Activated naive CD4-positive, alpha-beta T cell treated with anti-CD3 and anti-CD28 coated beads, Interleukin-2, amount 50 U/mL, for 16 hours (primary cell): Measurements from ENCODE around the gene GRIA1.

ENCODE experiments used
- DNase-seq: peaks from one replicate; pipeline ENCODE4 v3.0.0-alpha.2; 2020

The GRIA1 gene

DNA sequence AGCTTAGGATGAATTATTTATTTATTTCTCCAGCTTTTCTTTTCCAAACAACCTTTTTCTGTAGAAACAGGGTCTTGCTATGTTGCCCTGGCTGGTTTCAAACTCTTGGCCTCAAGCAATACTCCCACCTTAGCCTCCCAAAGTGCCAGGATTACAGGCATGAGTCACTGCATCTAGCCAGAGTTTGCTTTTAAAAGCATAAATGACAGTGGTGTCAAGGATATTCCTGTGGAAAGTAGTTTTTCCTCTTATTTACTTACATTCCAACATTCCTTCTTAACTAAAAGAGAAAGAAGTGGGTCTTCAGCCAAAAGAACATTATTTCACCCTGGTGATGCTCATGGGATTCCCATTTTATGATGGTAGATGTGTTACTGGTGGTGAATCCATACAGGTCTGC is 62.4 kb downstream of the GRIA1 start:
- no peak for DNase-seq

DNA sequence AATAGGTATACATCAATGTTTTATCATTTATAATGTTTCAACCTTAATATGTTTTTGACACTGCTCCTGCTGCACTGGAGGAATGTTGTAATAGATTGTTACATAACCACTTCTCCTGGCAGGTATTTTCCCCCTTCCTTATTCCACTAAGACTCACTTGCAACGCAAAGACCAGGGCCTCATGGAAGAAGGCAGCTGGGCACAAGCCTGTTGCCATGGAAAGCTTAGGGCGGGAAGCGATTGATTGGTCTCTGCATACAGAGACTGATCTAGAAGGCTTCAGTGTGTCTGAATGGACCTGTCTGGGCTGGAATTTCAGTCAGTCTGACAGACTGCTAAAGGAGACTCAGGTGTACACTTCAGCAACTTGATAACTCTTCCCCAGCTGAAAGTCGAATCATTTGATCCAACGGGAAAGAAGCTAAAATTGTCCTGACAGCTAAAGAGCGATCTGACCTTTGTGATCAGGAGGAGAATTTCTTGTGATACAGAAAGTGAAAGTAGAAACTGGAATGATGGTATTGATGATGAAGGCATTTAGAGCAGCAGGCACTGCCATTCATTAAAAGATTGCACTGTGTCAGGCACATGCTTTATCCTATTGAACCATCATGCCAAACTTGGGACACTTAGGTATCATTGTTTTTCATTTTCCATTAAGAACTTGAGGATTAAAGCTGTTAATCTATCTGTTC is 65.1 kb downstream of the GRIA1 start:
- DNase-seq = no peak

DNA sequence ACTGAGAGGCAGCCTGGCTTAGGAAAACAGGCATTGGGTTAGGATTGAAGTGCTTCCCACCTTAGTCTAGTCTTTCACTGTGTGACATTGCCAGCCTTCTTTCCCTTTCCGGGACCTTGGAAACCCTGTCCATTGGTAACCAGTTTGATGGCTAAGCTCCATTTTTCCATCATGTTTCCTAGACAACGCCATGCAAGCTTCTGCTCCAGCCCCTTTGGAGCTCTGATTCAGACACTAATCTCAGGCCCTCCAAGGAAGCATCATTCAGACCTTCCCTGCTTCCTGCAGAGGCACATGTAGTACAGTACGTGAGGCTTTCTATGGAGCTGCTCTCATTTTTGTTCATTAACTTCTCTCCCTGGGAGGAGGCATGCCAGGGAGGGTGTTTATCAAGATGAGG is 68.5 kb downstream of the GRIA1 start:
- DNase-seq = no peak

DNA sequence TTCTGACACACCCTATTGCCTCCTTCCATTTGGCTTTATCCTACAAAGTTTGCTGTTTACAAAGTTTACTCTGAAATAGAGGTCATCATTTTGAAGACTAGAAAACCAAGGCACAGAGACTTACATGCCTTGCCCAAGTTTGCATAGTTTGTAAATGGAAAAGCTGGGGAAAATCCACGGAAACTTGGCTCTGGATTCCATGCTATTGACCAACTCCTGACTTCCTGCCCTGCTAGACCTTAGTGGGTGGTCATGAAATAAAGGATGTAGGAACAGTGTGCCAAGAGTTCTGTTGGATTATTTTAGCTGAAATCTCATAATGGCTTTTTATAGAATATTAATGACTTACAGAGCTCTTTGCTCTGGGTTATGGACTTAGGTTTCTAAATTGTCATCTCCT is 69.5 kb downstream of the GRIA1 start:
- DNase-seq = no peak

DNA sequence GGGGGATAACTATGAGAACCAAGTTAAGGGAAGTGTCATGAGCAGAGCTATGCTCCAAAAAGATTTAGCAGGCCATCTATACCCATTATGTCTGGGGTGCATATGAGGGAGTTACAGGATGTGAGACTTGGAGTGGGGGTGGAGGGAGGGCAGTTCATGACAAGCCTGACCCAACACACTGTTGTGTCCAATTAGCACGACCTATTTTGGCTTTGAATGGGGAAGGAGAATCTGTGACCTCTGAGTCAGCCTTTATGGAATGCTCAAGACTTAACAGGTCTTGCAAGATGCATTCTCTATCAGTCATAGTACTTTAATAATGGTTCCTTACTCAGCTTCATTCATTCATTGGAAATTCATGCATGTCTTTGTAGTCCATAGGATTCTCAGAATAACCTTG is 71.7 kb downstream of the GRIA1 start:
- DNase-seq = no peak

DNA sequence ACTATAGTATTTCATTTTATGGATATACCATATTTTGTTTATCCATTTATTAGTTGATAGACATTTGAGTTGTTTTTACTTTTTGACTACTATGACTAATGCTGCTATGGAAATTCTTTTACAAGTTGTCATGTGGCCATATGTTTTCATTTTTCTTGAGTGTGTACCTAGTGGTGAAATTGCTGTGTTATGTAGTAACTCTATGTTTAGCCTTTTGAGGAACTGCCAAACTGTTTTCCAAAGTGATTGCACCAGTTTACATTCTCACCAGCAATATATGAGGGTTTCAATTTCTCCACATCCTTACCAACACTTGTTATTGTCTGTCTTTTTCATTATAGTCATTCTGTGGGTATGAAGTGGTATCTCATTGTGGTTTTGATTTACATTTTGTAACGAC is 75.4 kb downstream of the GRIA1 start:
- DNase-seq = no peak

DNA sequence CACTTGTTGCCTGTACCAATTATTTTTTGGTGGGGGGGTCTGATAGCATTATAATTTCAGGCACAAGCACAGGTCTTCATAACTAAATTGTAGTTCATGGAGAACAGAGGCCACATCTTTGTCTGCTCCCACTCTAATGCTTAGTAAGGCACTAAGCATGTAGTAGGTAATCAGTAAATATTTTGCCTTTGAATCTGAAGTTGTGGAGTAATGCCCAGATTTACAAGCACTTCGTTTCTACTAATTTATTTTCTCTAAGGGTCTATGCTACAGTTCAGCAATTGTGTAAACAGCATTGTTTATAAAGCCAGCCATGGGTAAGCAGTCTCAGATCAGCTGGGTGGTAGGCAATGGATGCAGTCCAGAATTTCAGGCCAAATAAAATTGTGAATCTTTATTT is 78.6 kb downstream of the GRIA1 start:
- no peak for DNase-seq

DNA sequence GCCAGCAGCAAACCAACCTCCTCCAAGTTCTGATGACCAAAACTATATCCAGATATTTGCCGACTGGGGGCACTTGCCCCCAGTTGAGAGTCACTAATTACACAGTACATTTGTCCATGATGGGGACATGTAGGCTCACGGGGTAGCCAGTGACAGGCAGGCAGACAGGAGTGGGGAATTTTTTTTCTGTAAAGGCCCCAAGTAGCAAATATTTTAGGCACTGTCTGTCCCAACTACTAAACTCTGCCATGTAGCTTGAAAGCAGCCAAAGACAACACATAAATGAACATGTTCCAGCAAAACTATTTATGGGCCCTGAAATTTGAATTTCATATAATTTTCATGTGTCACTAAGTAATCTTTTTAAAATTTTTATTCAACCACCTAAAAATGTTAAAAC is 80.7 kb downstream of the GRIA1 start:
- no peak for DNase-seq

DNA sequence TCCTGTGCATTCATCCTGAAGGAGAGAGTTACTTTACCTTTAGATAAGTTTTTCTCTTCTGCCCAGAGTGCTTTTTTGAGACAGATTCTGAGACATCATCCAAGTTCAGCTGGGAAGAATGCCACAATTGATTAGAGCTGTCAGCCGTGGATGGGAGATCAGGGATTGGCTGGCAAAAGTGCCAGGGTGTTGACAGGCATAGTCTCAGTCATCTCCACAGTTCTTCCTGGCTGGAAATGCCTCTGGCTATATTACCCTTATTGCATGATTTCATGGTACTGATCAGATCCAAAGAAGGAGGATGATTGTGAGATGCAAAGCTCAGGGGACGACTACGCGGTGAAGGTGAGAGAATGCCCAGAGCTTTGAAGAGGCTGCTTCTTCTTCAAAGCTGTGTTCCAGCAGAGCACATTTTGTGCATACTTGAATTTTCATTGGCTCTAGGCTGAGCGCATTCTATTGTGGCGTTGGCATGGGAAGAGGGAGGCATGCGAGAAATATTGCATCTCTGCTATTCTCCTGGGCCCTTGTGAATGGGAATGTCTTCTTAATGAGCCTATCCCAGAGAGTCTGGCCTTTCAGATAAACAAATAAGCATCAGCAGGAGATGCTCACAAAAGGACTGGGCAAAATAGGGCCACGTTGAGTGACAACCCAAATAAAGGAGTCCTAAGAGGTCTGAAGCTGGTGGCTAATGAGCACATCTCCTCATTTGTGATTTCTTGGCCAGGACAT is 82.1 kb downstream of the GRIA1 start:
- no peak for DNase-seq

DNA sequence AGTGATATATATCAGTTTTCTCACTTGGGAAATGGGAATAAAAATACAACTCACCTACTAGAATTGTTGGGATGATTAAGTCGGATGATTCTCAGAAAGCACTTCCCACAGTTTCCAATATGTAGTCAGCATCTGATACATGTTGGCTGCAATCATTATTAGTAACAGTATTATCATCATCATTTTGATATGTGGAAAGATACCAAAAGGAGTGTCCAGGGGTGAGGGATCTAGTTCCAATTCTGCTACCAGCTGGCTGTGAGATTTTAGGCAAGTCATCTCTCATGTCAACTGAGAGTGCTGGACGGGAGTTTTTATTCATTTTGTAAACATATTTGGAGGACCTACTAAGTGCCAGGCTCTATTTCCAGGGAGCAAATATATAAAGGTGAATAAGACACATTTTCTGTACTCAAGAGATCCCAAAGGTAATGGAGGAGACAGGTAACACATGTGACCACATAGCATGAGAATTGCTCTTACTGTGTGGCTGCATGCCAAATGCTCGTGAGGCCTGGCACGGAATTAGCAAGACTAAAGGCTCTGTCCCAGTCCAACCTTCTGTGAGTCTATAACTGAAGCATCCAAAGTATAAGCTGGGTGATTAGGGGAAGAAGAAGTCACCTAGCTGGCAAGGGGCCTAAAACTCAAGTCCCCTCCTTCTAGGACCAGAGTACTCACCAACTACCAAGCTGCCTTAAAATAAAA is 83.0 kb downstream of the GRIA1 start:
- no peak for DNase-seq

DNA sequence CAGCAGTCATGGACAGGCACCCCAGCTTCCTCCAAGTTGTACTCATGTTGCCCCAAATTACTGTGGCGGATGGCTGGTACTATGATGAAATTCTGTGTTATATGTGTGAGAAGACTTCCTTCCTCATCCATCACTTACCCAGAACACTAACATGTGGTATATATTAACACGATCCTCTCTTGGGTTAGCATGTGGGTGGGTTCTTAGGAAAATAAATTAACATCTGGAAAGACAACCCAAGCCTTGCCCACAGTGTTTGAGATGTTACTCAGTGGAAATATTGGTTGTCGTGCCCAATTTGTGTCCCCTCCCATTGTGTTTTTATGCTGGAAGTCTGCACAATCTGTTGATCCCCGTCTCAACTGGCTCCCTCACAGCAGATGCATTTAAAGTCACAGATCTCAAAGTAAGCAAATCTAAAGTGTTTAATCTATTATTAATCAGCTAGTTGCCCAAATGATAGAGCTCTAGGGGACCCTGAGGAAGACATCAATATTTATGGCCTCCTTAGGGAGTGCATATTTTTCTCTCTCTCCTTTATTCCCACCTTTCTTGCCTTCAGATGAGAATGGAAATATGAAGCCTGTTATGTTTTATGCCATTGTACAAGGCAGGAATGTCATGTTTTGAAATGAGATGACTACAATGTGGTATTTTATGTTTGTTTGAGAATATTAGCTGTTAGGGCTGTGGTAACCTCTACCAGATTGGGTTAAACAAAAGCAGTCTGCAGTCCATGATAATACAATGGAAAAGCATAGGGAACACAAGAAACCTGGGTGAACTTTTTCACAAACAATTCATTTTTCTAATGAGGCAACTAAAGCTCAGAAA is 93.9 kb downstream of the GRIA1 start:
- no peak for DNase-seq

DNA sequence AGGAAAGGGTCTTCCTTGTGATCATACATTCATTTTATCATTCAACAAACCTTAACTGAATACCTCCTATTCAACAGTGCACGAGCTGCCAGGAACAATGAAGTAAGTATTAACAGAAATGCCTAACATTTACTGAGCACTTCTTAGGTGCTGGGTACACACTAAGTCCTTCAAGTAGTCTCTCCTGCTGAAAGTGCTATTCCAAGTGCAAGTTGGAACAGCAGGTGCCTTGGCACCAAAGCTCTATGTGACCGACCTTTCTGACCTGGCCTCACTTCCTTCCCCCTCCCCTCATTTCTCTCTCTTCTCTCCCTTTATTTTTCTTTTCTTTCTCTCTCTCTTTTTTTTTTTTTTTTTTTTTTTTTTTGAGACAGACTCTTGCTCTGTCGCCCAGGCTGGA is 94.5 kb downstream of the GRIA1 start:
- DNase-seq = no peak

DNA sequence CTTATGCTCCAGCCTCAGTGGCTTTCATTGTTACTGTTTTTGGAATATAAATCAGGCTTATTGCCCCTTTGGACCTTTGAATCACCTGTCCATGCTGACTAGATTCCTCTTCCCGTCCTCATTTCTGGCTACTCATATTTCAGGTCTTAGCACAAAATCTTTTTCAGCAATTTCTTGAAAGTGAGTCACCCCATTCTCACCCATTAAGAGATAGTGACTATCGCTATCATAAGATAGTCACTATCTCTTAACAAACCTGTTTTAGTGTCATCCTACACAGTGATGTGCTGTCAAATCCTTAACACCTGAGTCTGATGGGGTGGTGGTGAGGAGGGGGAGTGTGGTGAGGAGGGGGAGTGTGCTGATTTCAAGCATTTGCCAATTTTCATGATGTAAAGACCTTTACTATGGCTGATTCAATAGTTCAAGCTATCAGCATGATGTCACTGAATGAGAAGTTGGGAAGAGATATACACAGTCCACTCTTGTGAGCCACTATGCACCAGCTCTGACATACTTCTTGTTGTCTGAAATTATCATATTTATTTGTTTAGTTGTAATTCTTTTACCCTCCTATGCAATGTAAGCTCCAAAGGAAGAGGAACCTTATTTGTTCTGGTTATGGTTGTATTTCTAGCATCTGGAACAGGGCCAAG is 95.3 kb downstream of the GRIA1 start:
- DNase-seq = no peak

DNA sequence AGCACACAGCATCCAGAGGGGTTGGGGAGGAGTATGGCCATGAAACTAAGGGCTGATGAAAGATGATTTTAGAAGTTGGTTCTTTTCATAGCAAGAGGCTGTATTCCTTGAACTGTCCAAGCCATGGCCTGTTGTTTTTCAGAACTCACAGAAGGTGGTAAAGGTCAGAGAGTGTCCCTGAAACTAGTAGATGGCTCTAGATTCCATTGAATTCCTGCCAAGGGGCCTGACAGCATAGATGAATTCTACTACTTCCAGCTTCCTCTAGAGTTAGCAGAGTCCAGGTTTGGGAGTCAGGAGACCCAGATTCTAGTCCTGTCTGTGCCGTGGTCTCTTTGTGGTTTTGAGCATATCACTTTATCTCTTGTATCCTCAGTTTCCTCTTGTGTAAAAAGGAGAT is 101.6 kb downstream of the GRIA1 start:
- no peak for DNase-seq

DNA sequence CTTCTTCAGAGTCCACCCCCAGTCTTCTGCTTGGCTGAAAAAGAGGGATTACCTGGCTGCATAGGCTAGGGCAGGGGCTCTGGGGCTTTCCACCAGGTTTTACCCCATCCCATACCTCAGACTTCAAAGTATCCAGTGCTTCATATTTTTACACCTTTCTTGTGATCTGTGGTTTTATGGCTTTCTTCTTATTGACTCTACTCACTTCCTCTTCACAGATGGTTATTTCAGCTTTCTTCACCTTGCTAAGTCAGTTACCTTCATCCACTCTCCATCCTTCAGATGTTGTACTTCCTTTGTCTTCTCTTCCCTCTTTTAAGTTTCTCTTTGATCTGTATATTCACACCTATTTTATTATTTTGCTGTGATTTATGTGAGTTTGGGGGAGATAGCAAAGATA is 104.3 kb downstream of the GRIA1 start:
- no peak for DNase-seq

DNA sequence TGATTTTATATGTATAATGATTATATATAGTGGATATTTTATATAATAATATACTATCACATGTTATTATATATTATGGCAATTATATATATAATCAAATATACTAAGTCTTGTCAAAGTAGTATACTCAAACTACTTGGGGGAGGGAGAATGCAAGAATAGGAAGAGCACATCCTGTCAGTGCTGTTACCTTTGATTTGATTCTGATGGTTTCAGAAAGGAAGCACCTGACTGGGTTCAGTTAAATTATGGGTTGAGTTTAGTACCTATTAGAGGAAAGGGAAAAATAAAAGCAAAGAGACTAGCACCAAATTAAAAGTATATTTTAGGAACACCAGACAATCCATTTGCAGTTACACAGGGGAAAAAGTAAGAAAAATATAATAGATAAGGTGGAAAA is 107.6 kb downstream of the GRIA1 start:
- DNase-seq = no peak

DNA sequence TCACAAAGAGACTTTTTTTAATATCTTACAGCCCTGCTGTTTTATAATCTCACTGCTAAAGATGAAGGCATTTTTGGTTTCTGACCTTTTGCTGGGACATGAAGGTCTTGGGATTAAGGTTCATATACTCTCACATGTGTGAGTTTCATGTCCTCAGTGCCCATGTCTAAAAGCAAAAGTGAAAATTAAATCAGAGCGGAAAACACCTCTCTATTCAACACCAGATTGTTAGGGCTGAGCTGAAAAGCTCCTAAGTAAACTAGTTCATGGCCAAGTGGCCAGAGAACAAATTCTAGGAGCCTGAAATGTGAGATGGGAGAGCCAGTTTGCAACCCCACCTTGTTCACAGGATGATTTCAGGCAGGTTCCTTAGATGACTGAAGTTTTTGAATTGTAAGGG is 110.9 kb downstream of the GRIA1 start:
- no peak for DNase-seq

DNA sequence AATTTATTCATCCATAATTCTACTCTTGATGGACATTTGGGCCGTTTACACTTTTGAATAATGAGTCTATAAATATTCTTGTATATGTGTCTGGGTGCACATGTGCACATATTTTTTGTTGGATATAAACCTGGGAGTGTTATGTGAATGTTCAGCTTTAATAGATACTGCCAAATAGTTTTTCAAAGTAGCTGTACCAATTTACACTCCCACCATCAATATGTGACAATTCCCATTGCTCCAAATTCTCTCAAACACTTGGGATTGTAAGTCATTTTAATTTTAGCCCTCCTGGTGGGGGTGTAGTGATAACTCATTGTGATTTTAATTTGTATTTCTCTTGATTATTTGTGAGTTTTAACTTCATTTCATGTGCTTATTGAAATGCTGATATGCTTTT is 114.9 kb downstream of the GRIA1 start:
- DNase-seq = no peak

DNA sequence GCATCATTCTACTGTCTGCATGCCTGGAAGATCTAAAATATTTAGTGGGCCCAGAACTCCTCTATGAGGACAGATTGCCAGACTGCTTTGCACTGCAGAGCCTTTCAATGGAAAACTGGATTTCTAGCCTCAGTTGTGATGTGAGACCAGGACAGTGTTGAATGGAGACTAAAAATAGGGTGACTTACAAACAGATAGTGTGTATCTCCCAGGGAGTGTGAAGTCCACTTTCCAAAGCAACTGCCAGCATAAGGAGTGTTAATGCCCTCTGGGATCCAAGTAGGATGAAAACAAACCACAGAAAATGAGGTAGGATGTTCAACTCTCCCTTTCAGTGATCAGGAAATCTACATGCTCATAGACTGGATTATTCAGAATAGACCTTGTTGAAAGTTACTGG is 119.5 kb downstream of the GRIA1 start:
- no peak for DNase-seq

DNA sequence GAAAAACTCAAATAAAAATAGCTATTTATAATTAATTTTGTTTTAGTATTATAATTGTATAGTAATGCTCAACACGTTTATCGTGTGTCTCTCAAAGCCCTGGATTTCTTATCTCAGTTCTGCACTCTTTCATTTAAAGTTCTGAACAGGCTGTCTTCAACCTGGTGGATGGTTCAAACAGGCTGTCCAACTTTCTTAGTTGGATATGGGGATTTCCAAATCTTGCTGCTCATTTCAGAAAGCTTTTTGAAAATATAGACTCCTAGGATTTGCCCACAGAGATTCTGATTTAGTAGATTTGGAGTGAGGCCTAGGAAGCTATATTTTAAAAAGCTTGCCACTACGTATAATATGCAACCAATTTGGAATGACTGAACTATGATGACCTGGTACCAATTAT is 120.3 kb downstream of the GRIA1 start:
- DNase-seq = no peak

DNA sequence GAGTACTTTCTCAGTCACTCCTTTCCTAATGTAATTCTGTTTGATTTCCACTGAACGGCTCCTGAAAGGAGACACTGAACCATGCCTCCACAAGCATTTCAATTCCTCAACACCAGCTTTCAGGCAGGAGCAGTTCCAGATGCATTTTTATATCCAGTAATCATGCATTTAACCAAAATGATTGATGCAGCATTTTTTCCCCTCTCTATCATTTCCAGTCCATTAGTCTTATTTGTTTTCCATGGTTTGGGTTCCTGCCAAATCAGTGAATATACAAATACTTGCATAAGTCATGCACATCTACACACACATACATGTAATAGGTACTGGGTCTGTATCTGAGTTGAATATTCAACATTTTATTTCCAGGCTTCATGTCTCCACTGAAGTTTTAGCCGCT is 122.7 kb downstream of the GRIA1 start:
- DNase-seq = no peak

DNA sequence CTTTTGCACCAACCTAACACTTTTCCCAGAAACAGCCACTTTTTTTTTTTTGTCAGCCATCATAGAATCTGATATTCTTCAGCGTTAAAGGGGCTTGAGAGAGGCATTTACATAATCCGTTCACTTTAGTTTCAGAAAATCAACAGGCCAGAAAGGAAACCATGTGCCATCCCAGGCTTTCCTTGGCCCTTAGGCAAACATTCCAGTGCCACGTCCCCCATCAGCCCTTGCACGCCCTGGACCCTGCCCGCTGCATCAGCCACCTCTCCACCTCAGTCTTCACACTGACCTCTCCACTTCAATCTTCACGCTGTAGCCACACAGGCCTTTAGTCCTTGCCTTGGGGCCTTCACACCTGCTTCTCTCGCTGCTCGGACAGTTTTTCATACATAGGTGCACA is 123.2 kb downstream of the GRIA1 start:
- DNase-seq = no peak

DNA sequence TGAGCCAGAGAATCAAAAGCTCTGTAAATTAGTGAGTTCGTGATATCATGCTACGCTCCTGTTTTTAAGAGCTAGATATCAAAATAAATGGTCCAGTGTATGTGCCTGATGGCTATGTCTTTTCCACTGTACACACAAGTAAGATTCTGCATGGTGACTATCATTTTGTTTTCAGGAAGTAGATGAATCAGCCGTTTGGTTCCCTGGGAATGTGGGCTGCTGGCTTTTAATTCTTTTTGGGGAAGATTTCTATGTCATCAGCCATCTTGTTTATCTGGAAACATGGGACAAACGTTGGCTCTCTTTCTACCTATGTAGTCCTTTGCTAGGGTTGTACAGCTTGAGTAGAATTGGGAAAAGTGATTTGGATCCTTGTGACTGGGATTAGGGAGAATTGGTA is 126.7 kb downstream of the GRIA1 start:
- no peak for DNase-seq
